SK-N-SH (cell line): Measurements from ENCODE around the gene PLEKHG2. TPM values are rescaled to one million over a fixed set of nuclear protein-coding genes. Genes with fewer than 3 reads are reported as not detected.

Experiments
- CTCF ChIA-PET: fragments of 300-600, 350-600 bp; formaldehyde crosslinking; extraction: SDS; loops from one replicate; lab custom pipeline; 2021; lab: Yijun Ruan, JAX
- POLR2A ChIA-PET: fragments of 350-600 bp; sonication (Branson Sonifier 250); formaldehyde crosslinking; extraction: SDS; loops from one replicate; lab custom pipeline; 2020; ENCODE audit warnings: antibody characterized with exemption, inconsistent platforms; lab: Yijun Ruan, JAX
- DNase-seq: peaks from one replicate; pipeline ENCODE4 v3.0.0; 2012
- H2AFZ ChIP-seq: fragments of 200-600 bp; sonication (generic); 2 replicates; pipeline ENCODE4 v1.8.1; 2016; ENCODE audit warnings: antibody characterized with exemption, mild to moderate bottlenecking, low read depth
- H3F3A ChIP-seq: fragments of 200-600 bp; sonication (generic); replicated peaks from 2 replicates; pipeline ENCODE3; 2016; ENCODE audit warnings: antibody characterized with exemption, mild to moderate bottlenecking; ENCODE audit not compliant: insufficient read depth
- H3K27ac ChIP-seq, 2 experiments: fragments of 200-500 bp in 1 of 2; fragments of 200-600 bp in 1 of 2; sonication (Bioruptor generic) in 1 of 2; sonication (generic), shearing (Covaris generic) in 1 of 2; 2 replicates each; pipeline versions ENCODE4 v1.5.1 to v1.6.1; 2014 to 2016; ENCODE audit warnings: low read depth in 2 of 2, inconsistent platforms in 1 of 2, low read length in 1 of 2, mild to moderate bottlenecking in 1 of 2, mixed read lengths in 1 of 2
- H3K27me3 ChIP-seq: fragments of 200-600 bp; sonication (generic), shearing (Covaris generic); 2 replicates; pipeline ENCODE4 v1.6.1; 2016; ENCODE audit warnings: mixed run types; ENCODE audit not compliant: insufficient read depth
- H3K36me3 ChIP-seq, 2 experiments: fragments of 200-500 bp in 1 of 2; fragments of 200-600 bp in 1 of 2; sonication (Bioruptor generic) in 1 of 2; sonication (generic) in 1 of 2; replicated peaks in 1 of 2; 2 replicates each; pipeline versions ENCODE3 to v1.5.1; 2014 to 2016; ENCODE audit warnings: low read length in 1 of 2, mild to moderate bottlenecking in 1 of 2; ENCODE audit not compliant: insufficient read depth in 2 of 2, control insufficient read depth in 1 of 2
- H3K4me1 ChIP-seq, 2 experiments: fragments of 200-500 bp in 1 of 2; fragments of 200-600 bp in 1 of 2; sonication (Bioruptor generic) in 1 of 2; sonication (generic), shearing (Covaris generic) in 1 of 2; 2 replicates each; pipeline versions ENCODE4 v1.5.1 to v1.6.1; 2014 to 2016; ENCODE audit warnings: low read depth in 1 of 2, low read length in 1 of 2, mixed run types in 1 of 2; ENCODE audit not compliant: insufficient read depth in 2 of 2, control insufficient read depth in 1 of 2
- H3K4me2 ChIP-seq: fragments of 200-600 bp; sonication (generic), shearing (Covaris generic); 2 replicates; pipeline ENCODE4 v1.6.1; 2017; ENCODE audit warnings: mixed run types
- H3K4me3 ChIP-seq, 2 experiments: fragments of 200-500 bp in 1 of 2; fragments of 200-600 bp in 1 of 2; sonication (Bioruptor generic) in 1 of 2; sonication (generic), shearing (Covaris generic) in 1 of 2; 2 replicates each; pipeline versions ENCODE4 v1.5.1 to v1.8.1; 2014 to 2016; ENCODE audit warnings: low read depth in 2 of 2, inconsistent platforms in 1 of 2, low read length in 1 of 2, mild to moderate bottlenecking in 1 of 2, mixed read lengths in 1 of 2, moderate library complexity in 1 of 2
- H3K79me2 ChIP-seq: fragments of 200-600 bp; sonication (generic); 2 replicates; pipeline ENCODE4 v1.8.1; 2017; ENCODE audit warnings: mild to moderate bottlenecking; ENCODE audit not compliant: insufficient read depth
- H3K9ac ChIP-seq: fragments of 200-600 bp; sonication (generic); 2 replicates; pipeline ENCODE4 v1.6.1; 2017; ENCODE audit warnings: mixed run types
- H3K9me2 ChIP-seq: fragments of 200-600 bp; sonication (generic); 2 replicates; pipeline ENCODE4 v1.6.1; 2017; ENCODE audit warnings: mixed run types
- H3K9me3 ChIP-seq: fragments of 200-600 bp; sonication (generic); 2 replicates; pipeline ENCODE4 v1.6.1; 2017; ENCODE audit warnings: mixed run types, mild to moderate bottlenecking, moderate library complexity
- H4K20me1 ChIP-seq: fragments of 200-600 bp; sonication (generic); 2 replicates; pipeline ENCODE4 v1.6.1; 2017; ENCODE audit warnings: mild to moderate bottlenecking, mixed run types; ENCODE audit not compliant: insufficient read depth
- ELF1 ChIP-seq: IDR thresholded peaks from 2 replicates; pipeline ENCODE4 v1.4.0; 2012
- EP300 ChIP-seq, 2 experiments: IDR thresholded peaks; 2 replicates each; pipeline versions ENCODE4 v1.4.0 to v1.6.1; 2012; ENCODE audit warnings: borderline replicate concordance in 1 of 2, low read depth in 1 of 2, low read length in 1 of 2
- EZH2phosphoT487 ChIP-seq: fragments of 200-600 bp; sonication (generic); IDR thresholded peaks from 2 replicates; pipeline ENCODE4 v1.6.1; 2017; ENCODE audit warnings: low read depth, mixed run types, mild to moderate bottlenecking, antibody characterized with exemption, moderate library complexity, borderline replicate concordance
- GABPA ChIP-seq: IDR thresholded peaks from 2 replicates; pipeline ENCODE4 v1.4.0; 2012; ENCODE audit warnings: low read depth, mild to moderate bottlenecking
- GATA2 ChIP-seq: sonication (generic); formaldehyde crosslinking; IDR thresholded peaks from 2 replicates; pipeline ENCODE4 v1.5.0; 2020; ENCODE audit warnings: mild to moderate bottlenecking, missing genetic modification reagents
- MEF2A ChIP-seq: IDR thresholded peaks from 2 replicates; pipeline ENCODE4 v1.4.0; 2012; ENCODE audit warnings: low read depth, borderline replicate concordance
- NFIC ChIP-seq: IDR thresholded peaks from 2 replicates; pipeline ENCODE4 v1.4.0; 2012; ENCODE audit warnings: borderline replicate concordance
- NRF1 ChIP-seq: IDR thresholded peaks from 2 replicates; pipeline ENCODE4 v1.6.1; 2012; ENCODE audit warnings: low read depth, mild to moderate bottlenecking, low read length
- POLR2AphosphoS5 ChIP-seq: IDR thresholded peaks from 2 replicates; pipeline ENCODE4 v1.6.1; 2012; ENCODE audit warnings: low read depth, low read length
- RCOR1 ChIP-seq: fragments of 150-350 bp; IDR thresholded peaks from 2 replicates; pipeline ENCODE4 v1.6.1; 2017; ENCODE audit warnings: antibody characterized with exemption, low read length
- SIN3A ChIP-seq: IDR thresholded peaks from 2 replicates; pipeline ENCODE4 v1.6.1; 2012; ENCODE audit warnings: low read depth, mild to moderate bottlenecking, low read length, moderate library complexity, borderline replicate concordance
- SMC3 ChIP-seq: IDR thresholded peaks from 2 replicates; pipeline ENCODE4 v1.6.1; 2012; ENCODE audit warnings: low read depth, low read length, improper control_type of control experiment
- TAF1 ChIP-seq: IDR thresholded peaks from 2 replicates; pipeline ENCODE4 v1.6.1; 2012; ENCODE audit warnings: low read depth, mild to moderate bottlenecking, low read length, moderate library complexity, borderline replicate concordance
- TEAD4 ChIP-seq: IDR thresholded peaks from 2 replicates; pipeline ENCODE4 v1.4.0; 2012; ENCODE audit warnings: mild to moderate bottlenecking, borderline replicate concordance; ENCODE audit not compliant: insufficient read depth
- YY1 ChIP-seq: IDR thresholded peaks from 2 replicates; pipeline ENCODE4 v1.4.0; 2012; ENCODE audit warnings: low read depth, mild to moderate bottlenecking
- WGBS: methylation state at CpG from one replicate; pipeline ENCODE4 v1.1.6; 2017; ENCODE audit warnings: low lambda C conversion rate; 5-methylcytosine and 5-hydroxymethylcytosine counted together
- polyA plus RNA-seq, 3 experiments: library from polyadenylated mRNA; depleted of rRNA; stranded (reverse); fragments of >200 nt; gene quantifications; 2 replicates each; pipeline ENCODE4 v1.2.3, GENCODE V29; 2012
- TF ChIP-seq, protein P1 (sequence below): fragments of 150-350 bp; IDR thresholded peaks from 2 replicates; pipeline ENCODE4 v1.6.1; 2016; ENCODE audit warnings: mild to moderate bottlenecking, low read depth, low read length

Gene PLEKHG2
- polyA plus RNA-seq, 1 of the 3 experiments (the other 2 are of a cell fraction): 13.6 TPM

GRCh38 chr19:39423258-39424086 lies 11.0 kb downstream of the PLEKHG2 start (continued):
- TF ChIP-seq EZH2phosphoT487 (no peak), ELF1 (no peak), GATA2 (CRISPR knock-in tag) (no peak), GABPA (no peak), TEAD4 (no peak), TAF1 (no peak), POLR2AphosphoS5 (no peak), EP300 (IDR thresholded peaks at IDR 0.05; ENCODE audit: borderline replicate concordance in 1 of 2, low read depth in 1 of 2, low read length in 1 of 2) (no peak), MEF2A (no peak), RCOR1 (no peak)
- TF ChIP-seq, protein P1, sequence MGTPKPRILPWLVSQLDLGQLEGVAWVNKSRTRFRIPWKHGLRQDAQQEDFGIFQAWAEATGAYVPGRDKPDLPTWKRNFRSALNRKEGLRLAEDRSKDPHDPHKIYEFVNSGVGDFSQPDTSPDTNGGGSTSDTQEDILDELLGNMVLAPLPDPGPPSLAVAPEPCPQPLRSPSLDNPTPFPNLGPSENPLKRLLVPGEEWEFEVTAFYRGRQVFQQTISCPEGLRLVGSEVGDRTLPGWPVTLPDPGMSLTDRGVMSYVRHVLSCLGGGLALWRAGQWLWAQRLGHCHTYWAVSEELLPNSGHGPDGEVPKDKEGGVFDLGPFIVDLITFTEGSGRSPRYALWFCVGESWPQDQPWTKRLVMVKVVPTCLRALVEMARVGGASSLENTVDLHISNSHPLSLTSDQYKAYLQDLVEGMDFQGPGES: no peak
- TF ChIP-seq, all 33 proteins: peak for 0

GRCh38 chr19:39424934-39425333 lies 12.5 kb downstream of the PLEKHG2 start:
- H3K9me2 ChIP-seq: no peaks in the 10 kb centered on the region
- H3K36me3 ChIP-seq: peaks cover 8 to 18% of the 10 kb centered on the region in 2 experiments
- POLR2A ChIA-PET: interaction anchor here (2.9 kb wide), 1 partner anchor 11 kb away, joined by 17 read pairs; the partner anchor contains the start of gene RPS16
- WGBS: 93% methylated on average over 9 of the region's 16 CpGs
- H3F3A ChIP-seq: peaks cover 33% of the 10 kb centered on the region
- DNase-seq: peak; percentile 19
- H3K27me3 ChIP-seq: no peaks in the 10 kb centered on the region
- H3K27ac ChIP-seq: no peak overlapping the region
- no peak overlapping the region for H3K4me3 ChIP-seq
- CTCF ChIA-PET: interaction anchor here (1.2 to 3.0 kb wide), 4 partner anchors 7 to 27 kb away, joined by 3 to 15 read pairs (median 5); partner anchors contain the start of gene PLEKHG2
- no peaks in the 10 kb centered on the region for H4K20me1 ChIP-seq
- no peak overlapping the region for H3K9ac ChIP-seq
- no peak overlapping the region for H3K4me2 ChIP-seq
- no peaks in the 10 kb centered on the region; the same call in 1 of the 2 replicates for H3K79me2 ChIP-seq
- TF ChIP-seq ELF1 (no peak), YY1 (no peak), SIN3A (no peak), NFIC (no peak), NRF1 (no peak), SMC3 (no peak), POLR2AphosphoS5 (no peak)
- TF ChIP-seq, all 33 proteins: peak for 0
- Histone ChIP-seq H2AFZ (no peak overlapping the region), H3K9me3 (no peaks in the 10 kb centered on the region), H3K4me1 (peaks cover 8 to 12% of the 10 kb centered on the region in 2 experiments; a peak in 3 of 4 replicates)
